ENCODE measurements around the gene CARS1. TPM values are rescaled to one million over a fixed set of nuclear protein-coding genes. Genes with fewer than 3 reads are reported as not detected.

CARS1 gene
- total and polyA plus RNA-seq, 2 experiments from 2014 or later: 72.9 to 95.9 TPM

DNA sequence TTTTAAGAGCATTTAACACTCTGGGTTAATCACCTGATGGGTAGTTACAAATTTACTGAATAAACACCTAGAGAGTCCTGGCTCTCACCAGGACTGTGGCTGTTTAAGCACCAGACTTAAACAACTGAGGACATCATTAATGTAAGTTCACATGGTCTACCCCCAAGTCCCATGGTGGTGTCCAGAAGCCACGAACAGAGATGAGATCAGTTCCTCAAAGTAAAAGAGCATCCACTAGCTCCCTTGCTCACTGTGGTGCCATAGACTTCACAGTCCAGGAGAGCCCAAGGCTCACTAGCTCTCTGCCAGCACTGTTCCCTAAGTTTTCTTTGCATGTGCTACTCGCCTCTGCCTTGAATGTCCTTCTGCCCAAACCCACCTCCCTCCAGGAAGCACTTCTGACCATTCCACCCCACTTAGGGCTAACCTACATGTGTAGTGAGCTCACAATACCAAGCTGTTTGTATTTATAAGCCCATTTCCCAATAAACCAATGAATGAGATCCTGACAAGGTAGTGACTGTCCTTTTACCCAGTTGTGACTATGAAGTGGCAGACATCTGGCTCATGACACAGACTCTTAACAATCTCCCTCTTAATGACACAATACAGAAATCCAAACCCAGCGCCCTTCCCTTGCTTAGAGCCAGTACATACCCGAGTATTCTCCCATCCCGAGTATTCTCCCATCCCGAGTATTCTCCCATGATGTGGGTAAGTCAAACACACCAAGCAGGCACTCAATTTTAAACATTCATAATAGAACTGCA lies 80.7 kb downstream of the CARS1 start:
- Mint-ChIP-seq H3K27me3 (ENCODE audit: insufficient read depth, low read depth, poor library complexity) (peaks cover 2% of the 10 kb centered on the region), H3K36me3 (ENCODE audit: low read depth) (peaks cover 71% of the 10 kb centered on the region), H3K4me1 (no peaks in the 10 kb centered on the region), H3K4me3 (no peak overlapping the region), H3K9me3 (no peaks in the 10 kb centered on the region), H3K27ac (no peak overlapping the region; the same call in 1 of the 2 replicates)
- Histone ChIP-seq H3K36me3 (ENCODE audit: insufficient read depth) (peaks cover 65% of the 10 kb centered on the region), H2AFZ (no peak overlapping the region), H3F3A (replicated peaks; ENCODE audit: low read depth) (0 out of 2 replicates have a peak, but pooled peaks cover 10% of the 10 kb centered on the region), H3K27ac (ENCODE audit: low read depth) (0 out of 2 replicates have a peak overlapping the region, but pooled peaks have one; percentile 9), H3K4me1 (ENCODE audit: insufficient read depth) (no peaks in the 10 kb centered on the region), H3K9me2 (ENCODE audit: insufficient read depth) (no peaks in the 10 kb centered on the region), H3K4me2 (no peak overlapping the region), H4K20me1 (replicated peaks; ENCODE audit: insufficient read depth) (peaks cover 80% of the 10 kb centered on the region), H3K27me3 (ENCODE audit: insufficient read depth) (no peaks in the 10 kb centered on the region), H3K79me2 (replicated peaks; ENCODE audit: insufficient read depth) (peaks cover 98% of the 10 kb centered on the region), H3K4me3 (no peak overlapping the region)
- DNase-seq (ENCODE audit: low spot score) (no peak), ATAC-seq (no peak)
- TF ChIP-seq EZH2 (IDR thresholded peaks at IDR 0.05; ENCODE audit: low read depth, unreplicated experiment): no peak
- no peak for TF ChIP-seq POLR2AphosphoS5 (IDR thresholded peaks at IDR 0.05; ENCODE audit: low read depth)
- no peak for TF ChIP-seq REST (IDR thresholded peaks at IDR 0.05; ENCODE audit: unreplicated experiment)
- TF ChIP-seq STAT1 (IDR thresholded peaks at IDR 0.05; ENCODE audit: unreplicated experiment): no peak
- TF ChIP-seq JUNB (IDR thresholded peaks at IDR 0.05; ENCODE audit: unreplicated experiment): no peak
- TF ChIP-seq ZNF331 (CRISPR knock-in tag; IDR thresholded peaks at IDR 0.05; ENCODE audit: low read depth): no peak
- no peak for TF ChIP-seq CTCF (conservative IDR thresholded peaks at IDR 0.05; ENCODE audit: low read depth in 2 of 2)
- no peak for TF ChIP-seq CREB1 (CRISPR knock-in tag; IDR thresholded peaks at IDR 0.05; ENCODE audit: low read depth)
- TF ChIP-seq EZH2phosphoT487 (IDR thresholded peaks at IDR 0.05; ENCODE audit: unreplicated experiment): no peak
- TF ChIP-seq, protein P1, sequence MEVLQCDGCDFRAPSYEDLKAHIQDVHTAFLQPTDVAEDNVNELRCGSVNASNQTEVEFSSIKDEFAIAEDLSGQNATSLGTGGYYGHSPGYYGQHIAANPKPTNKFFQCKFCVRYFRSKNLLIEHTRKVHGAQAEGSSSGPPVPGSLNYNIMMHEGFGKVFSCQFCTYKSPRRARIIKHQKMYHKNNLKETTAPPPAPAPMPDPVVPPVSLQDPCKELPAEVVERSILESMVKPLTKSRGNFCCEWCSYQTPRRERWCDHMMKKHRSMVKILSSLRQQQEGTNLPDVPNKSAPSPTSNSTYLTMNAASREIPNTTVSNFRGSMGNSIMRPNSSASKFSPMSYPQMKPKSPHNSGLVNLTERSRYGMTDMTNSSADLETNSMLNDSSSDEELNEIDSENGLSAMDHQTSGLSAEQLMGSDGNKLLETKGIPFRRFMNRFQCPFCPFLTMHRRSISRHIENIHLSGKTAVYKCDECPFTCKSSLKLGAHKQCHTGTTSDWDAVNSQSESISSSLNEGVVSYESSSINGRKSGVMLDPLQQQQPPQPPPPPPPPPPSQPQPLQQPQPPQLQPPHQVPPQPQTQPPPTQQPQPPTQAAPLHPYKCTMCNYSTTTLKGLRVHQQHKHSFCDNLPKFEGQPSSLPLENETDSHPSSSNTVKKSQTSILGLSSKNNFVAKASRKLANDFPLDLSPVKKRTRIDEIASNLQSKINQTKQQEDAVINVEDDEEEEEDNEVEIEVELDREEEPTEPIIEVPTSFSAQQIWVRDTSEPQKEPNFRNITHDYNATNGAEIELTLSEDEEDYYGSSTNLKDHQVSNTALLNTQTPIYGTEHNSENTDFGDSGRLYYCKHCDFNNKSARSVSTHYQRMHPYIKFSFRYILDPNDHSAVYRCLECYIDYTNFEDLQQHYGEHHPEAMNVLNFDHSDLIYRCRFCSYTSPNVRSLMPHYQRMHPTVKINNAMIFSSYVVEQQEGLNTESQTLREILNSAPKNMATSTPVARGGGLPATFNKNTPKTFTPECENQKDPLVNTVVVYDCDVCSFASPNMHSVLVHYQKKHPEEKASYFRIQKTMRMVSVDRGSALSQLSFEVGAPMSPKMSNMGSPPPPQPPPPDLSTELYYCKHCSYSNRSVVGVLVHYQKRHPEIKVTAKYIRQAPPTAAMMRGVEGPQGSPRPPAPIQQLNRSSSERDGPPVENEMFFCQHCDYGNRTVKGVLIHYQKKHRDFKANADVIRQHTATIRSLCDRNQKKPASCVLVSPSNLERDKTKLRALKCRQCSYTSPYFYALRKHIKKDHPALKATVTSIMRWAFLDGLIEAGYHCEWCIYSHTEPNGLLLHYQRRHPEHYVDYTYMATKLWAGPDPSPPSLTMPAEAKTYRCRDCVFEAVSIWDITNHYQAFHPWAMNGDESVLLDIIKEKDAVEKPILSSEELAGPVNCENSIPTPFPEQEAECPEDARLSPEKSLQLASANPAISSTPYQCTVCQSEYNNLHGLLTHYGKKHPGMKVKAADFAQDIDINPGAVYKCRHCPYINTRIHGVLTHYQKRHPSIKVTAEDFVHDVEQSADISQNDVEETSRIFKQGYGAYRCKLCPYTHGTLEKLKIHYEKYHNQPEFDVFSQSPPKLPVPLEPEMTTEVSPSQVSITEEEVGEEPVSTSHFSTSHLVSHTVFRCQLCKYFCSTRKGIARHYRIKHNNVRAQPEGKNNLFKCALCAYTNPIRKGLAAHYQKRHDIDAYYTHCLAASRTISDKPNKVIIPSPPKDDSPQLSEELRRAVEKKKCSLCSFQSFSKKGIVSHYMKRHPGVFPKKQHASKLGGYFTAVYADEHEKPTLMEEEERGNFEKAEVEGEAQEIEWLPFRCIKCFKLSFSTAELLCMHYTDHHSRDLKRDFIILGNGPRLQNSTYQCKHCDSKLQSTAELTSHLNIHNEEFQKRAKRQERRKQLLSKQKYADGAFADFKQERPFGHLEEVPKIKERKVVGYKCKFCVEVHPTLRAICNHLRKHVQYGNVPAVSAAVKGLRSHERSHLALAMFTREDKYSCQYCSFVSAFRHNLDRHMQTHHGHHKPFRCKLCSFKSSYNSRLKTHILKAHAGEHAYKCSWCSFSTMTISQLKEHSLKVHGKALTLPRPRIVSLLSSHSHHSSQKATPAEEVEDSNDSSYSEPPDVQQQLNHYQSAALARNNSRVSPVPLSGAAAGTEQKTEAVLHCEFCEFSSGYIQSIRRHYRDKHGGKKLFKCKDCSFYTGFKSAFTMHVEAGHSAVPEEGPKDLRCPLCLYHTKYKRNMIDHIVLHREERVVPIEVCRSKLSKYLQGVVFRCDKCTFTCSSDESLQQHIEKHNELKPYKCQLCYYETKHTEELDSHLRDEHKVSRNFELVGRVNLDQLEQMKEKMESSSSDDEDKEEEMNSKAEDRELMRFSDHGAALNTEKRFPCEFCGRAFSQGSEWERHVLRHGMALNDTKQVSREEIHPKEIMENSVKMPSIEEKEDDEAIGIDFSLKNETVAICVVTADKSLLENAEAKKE (CRISPR knock-in tag; IDR thresholded peaks at IDR 0.05): no peak
- TF ChIP-seq ETS1 (IDR thresholded peaks at IDR 0.05): no peak

Data from GM23338 (cell line).